GM18507 (cell line): ENCODE results near the gene PLCB4.
"Not testable (repeated sequence)": the region's sequence is repeated elsewhere in the genome, so short reads cannot be mapped to it uniquely, and the experiment has no call there.

Experiments
- DNase-seq: peaks from one replicate; pipeline ENCODE4 v3.0.0; 2011; ENCODE audit warnings: low read depth; ENCODE audit not compliant: insufficient read length; ENCODE audit errors: extremely low spot score
- FAIRE-seq: peaks from 2 replicates; lab custom pipeline; 2011; peaks lifted over from hg19 to GRCh38; lab: Jason Lieb, UNC

Gene PLCB4

GRCh38 chr20:9367328-9367727 lies 298.4 kb downstream of the PLCB4 start:
- DNase-seq (no peak), FAIRE-seq (no peak)

GRCh38 chr20:9367746-9368145 lies 298.9 kb downstream of the PLCB4 start:
- FAIRE-seq (no peak), DNase-seq (no peak)

- FAIRE-seq (no peak), DNase-seq (no peak)
These were observed 300.0 kb downstream of the PLCB4 start for GRCh38 chr20:9368893-9369292.

GRCh38 chr20:9369557-9369956 lies 300.7 kb downstream of the PLCB4 start:
- FAIRE-seq (no peak), DNase-seq (no peak)

- DNase-seq, result no peak
- FAIRE-seq, result no peak
These were observed 305.2 kb downstream of the PLCB4 start for GRCh38 chr20:9374072-9374471.

GRCh38 chr20:9374480-9374879 lies 305.6 kb downstream of the PLCB4 start:
- FAIRE-seq (no peak), DNase-seq (no peak)

- DNase-seq (no peak), FAIRE-seq (no peak)
These were observed 306.4 kb downstream of the PLCB4 start for GRCh38 chr20:9375221-9375681.

GRCh38 chr20:9377007-9377406 lies 308.1 kb downstream of the PLCB4 start:
- no peak for DNase-seq
- no peak for FAIRE-seq

GRCh38 chr20:9385345-9386310 lies 316.7 kb downstream of the PLCB4 start:
- not testable (repeated sequence) for FAIRE-seq, DNase-seq

- DNase-seq, result no peak
- FAIRE-seq, result no peak
These were observed 319.4 kb downstream of the PLCB4 start for GRCh38 chr20:9388160-9388812.

- DNase-seq (no peak), FAIRE-seq (no peak)
These were observed 319.9 kb downstream of the PLCB4 start for GRCh38 chr20:9388813-9389161.

GRCh38 chr20:9389346-9389745 lies 320.5 kb downstream of the PLCB4 start:
- FAIRE-seq (no peak), DNase-seq (no peak)

GRCh38 chr20:9390441-9390840 lies 321.6 kb downstream of the PLCB4 start:
- no peak for DNase-seq
- no peak for FAIRE-seq

- FAIRE-seq (peak; percentile 9), DNase-seq (no peak)
These were observed 324.3 kb downstream of the PLCB4 start for GRCh38 chr20:9392892-9393857.

- FAIRE-seq, result no peak
- no peak for DNase-seq
These were observed 327.1 kb downstream of the PLCB4 start for GRCh38 chr20:9395971-9396370.

GRCh38 chr20:9397928-9398327 lies 329.0 kb downstream of the PLCB4 start:
- no peak for FAIRE-seq
- DNase-seq, result no peak

- DNase-seq, result no peak
These were observed 330.0 kb downstream of the PLCB4 start for GRCh38 chr20:9398882-9399281.

GRCh38 chr20:9399322-9399721 lies 330.4 kb downstream of the PLCB4 start:
- no peak for DNase-seq
- FAIRE-seq, result no peak

More at GRCh38 chr20:9398882-9399281, 330.0 kb downstream of the PLCB4 start:
- FAIRE-seq, result no peak

GRCh38 chr20:9400171-9401025 lies 331.5 kb downstream of the PLCB4 start:
- DNase-seq, result no peak
- no peak for FAIRE-seq
